ENCODE data around the gene RELT.

The RELT gene

GRCh38 chr11:73401924-73402833 is 26.0 kb downstream of the RELT start:
- TF ChIP-seq, protein P1, sequence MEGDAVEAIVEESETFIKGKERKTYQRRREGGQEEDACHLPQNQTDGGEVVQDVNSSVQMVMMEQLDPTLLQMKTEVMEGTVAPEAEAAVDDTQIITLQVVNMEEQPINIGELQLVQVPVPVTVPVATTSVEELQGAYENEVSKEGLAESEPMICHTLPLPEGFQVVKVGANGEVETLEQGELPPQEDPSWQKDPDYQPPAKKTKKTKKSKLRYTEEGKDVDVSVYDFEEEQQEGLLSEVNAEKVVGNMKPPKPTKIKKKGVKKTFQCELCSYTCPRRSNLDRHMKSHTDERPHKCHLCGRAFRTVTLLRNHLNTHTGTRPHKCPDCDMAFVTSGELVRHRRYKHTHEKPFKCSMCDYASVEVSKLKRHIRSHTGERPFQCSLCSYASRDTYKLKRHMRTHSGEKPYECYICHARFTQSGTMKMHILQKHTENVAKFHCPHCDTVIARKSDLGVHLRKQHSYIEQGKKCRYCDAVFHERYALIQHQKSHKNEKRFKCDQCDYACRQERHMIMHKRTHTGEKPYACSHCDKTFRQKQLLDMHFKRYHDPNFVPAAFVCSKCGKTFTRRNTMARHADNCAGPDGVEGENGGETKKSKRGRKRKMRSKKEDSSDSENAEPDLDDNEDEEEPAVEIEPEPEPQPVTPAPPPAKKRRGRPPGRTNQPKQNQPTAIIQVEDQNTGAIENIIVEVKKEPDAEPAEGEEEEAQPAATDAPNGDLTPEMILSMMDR (IDR thresholded peaks at IDR 0.05; ENCODE audit: low read length): no peak
- no peak for TF ChIP-seq EZH2 (IDR thresholded peaks at IDR 0.05; ENCODE audit: borderline replicate concordance, low read length)
- Histone ChIP-seq H3K9me2 (ENCODE audit: low read depth, low read length) (no peaks in the 10 kb centered on the region), H3K4me3 (ENCODE audit: low read depth, low read length, poor library complexity, severe bottlenecking) (no peak overlapping the region), H4K20me1 (ENCODE audit: insufficient read depth, low read length) (no peaks in the 10 kb centered on the region), H3K9me3 (ENCODE audit: low read length) (no peaks in the 10 kb centered on the region), H3K9ac (ENCODE audit: low read length) (no peak overlapping the region), H3K36me3 (ENCODE audit: insufficient read depth, low read length) (peaks cover 10% of the 10 kb centered on the region; the same call in 1 of the 2 replicates), H2AFZ (ENCODE audit: low read length) (no peak overlapping the region), H3K27ac (ENCODE audit: low read depth, low read length, poor library complexity, severe bottlenecking) (no peak overlapping the region), H3K27me3 (ENCODE audit: insufficient read depth, low read length) (no peaks in the 10 kb centered on the region), H3K4me1 (ENCODE audit: insufficient read depth, low read length, severe bottlenecking) (no peaks in the 10 kb centered on the region), H3F3A (ENCODE audit: insufficient read depth, low read length) (no peaks in the 10 kb centered on the region), H3K79me2 (ENCODE audit: insufficient read depth, low read length) (no peaks in the 10 kb centered on the region), H3K4me2 (ENCODE audit: low read length) (no peak overlapping the region)

DNA sequence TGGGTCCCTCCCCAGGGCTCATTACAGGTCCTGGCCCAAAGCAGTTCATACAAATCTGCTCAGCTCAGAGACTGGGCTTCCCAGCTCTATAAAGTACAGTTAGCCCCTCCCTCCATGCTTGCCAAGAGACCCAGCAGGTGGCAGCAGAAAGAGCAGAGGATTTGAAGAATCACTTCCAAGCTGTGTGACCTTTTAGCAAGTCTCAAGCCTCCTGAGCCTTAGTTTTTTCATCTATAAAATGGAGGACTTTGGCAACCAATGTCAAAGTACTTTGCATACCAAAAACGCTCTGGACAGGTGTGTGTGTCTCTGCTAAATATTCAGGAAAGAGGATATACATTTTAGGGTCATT is 26.6 kb downstream of the RELT start:
- Histone ChIP-seq H3K27ac (ENCODE audit: low read depth, low read length, poor library complexity, severe bottlenecking) (no peak overlapping the region), H2AFZ (ENCODE audit: low read length) (no peak overlapping the region), H3K79me2 (ENCODE audit: insufficient read depth, low read length) (no peaks in the 10 kb centered on the region), H3K9me3 (ENCODE audit: low read length) (no peaks in the 10 kb centered on the region), H4K20me1 (ENCODE audit: insufficient read depth, low read length) (no peaks in the 10 kb centered on the region), H3F3A (ENCODE audit: insufficient read depth, low read length) (no peaks in the 10 kb centered on the region), H3K4me1 (ENCODE audit: insufficient read depth, low read length, severe bottlenecking) (no peaks in the 10 kb centered on the region), H3K27me3 (ENCODE audit: insufficient read depth, low read length) (no peaks in the 10 kb centered on the region), H3K9ac (ENCODE audit: low read length) (no peak overlapping the region), H3K4me2 (ENCODE audit: low read length) (no peak overlapping the region), H3K36me3 (ENCODE audit: insufficient read depth, low read length) (peaks cover 17% of the 10 kb centered on the region; the same call in 1 of the 2 replicates), H3K9me2 (ENCODE audit: low read depth, low read length) (no peaks in the 10 kb centered on the region), H3K4me3 (ENCODE audit: low read depth, low read length, poor library complexity, severe bottlenecking) (no peak overlapping the region)
- no peak for TF ChIP-seq EZH2 (IDR thresholded peaks at IDR 0.05; ENCODE audit: borderline replicate concordance, low read length)
- TF ChIP-seq, protein P1 (IDR thresholded peaks at IDR 0.05; ENCODE audit: low read length): peak; percentile 57

DNA sequence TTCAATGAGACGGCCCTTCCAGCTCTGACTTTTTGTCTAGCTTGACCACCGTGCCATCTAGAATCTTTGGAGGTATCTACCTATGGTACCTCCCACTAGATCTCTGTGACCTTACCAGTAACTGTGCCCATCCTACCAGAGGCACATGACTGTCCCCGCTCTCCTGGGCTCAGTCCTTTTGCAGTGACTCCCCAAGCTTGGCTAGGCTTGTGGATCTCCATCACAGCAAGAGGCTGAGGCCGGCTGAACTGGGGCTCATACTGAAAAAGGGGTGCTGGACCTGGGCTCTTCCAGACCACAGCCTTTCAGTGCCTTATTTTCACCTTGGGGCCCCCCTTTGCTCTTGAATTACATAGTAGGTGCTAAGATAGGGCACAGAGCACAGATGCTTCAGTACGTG is 27.3 kb downstream of the RELT start:
- no peak overlapping the region for H2AFZ ChIP-seq (ENCODE audit: low read length)
- H3K4me3 ChIP-seq (ENCODE audit: low read depth, low read length, poor library complexity, severe bottlenecking): no peak overlapping the region
- H3K4me1 ChIP-seq (ENCODE audit: insufficient read depth, low read length, severe bottlenecking): no peaks in the 10 kb centered on the region
- no peak overlapping the region for H3K27ac ChIP-seq (ENCODE audit: low read depth, low read length, poor library complexity, severe bottlenecking)
- H3K36me3 ChIP-seq (ENCODE audit: insufficient read depth, low read length): peaks cover 23% of the 10 kb centered on the region
- no peak overlapping the region for H3K9ac ChIP-seq (ENCODE audit: low read length)
- H3K27me3 ChIP-seq (ENCODE audit: insufficient read depth, low read length): no peaks in the 10 kb centered on the region
- H3K4me2 ChIP-seq (ENCODE audit: low read length): no peak overlapping the region
- H3K9me3 ChIP-seq (ENCODE audit: low read length): no peaks in the 10 kb centered on the region
- no peaks in the 10 kb centered on the region for H3K79me2 ChIP-seq (ENCODE audit: insufficient read depth, low read length)
- TF ChIP-seq, protein P1 (IDR thresholded peaks at IDR 0.05; ENCODE audit: low read length): no peak
- no peak for TF ChIP-seq EZH2 (IDR thresholded peaks at IDR 0.05; ENCODE audit: borderline replicate concordance, low read length)
- no peaks in the 10 kb centered on the region for H3F3A ChIP-seq (ENCODE audit: insufficient read depth, low read length)
- no peaks in the 10 kb centered on the region for H3K9me2 ChIP-seq (ENCODE audit: low read depth, low read length)
- no peaks in the 10 kb centered on the region for H4K20me1 ChIP-seq (ENCODE audit: insufficient read depth, low read length)
